Keratinocyte (primary cell): ENCODE data around the gene GRHPR. TPM values are rescaled to one million over a fixed set of nuclear protein-coding genes. Genes with fewer than 3 reads are reported as not detected.
A peak's percentile ranks its signal among the peaks of the same experiment; 100 is the strongest.

ENCODE experiments used
- DNase-seq: peaks from one replicate; pipeline ENCODE4 v3.0.0-alpha.2; 2011; ENCODE audit warnings: low read depth, missing footprints, low spot score
- FAIRE-seq: peaks from 2 replicates; lab custom pipeline; 2011; peaks lifted over from hg19 to GRCh38; lab: Jason Lieb, UNC
- H2AFZ ChIP-seq: 2 replicates; pipeline ENCODE4 v1.6.0; 2012; ENCODE audit warnings: low read length, control low read depth, inconsistent platforms; ENCODE audit not compliant: control insufficient read depth
- H3K27ac ChIP-seq: 2 replicates; pipeline ENCODE4 v1.5.1; 2011; ENCODE audit warnings: low read length; ENCODE audit not compliant: control insufficient read depth, insufficient read depth
- H3K27me3 ChIP-seq: 3 replicates; pipeline ENCODE4 v1.6.0; 2011; ENCODE audit warnings: low read length; ENCODE audit not compliant: control insufficient read depth, insufficient read depth; ENCODE audit errors: extremely low read depth
- H3K36me3 ChIP-seq, 2 experiments: 2 replicates in 1 of 2; 3 replicates in 1 of 2; pipeline ENCODE4 v1.5.1; 2011; ENCODE audit warnings: low read length in 2 of 2, mild to moderate bottlenecking in 1 of 2; ENCODE audit not compliant: control insufficient read depth in 2 of 2, insufficient read depth in 2 of 2; ENCODE audit errors: extremely low read depth in 1 of 2
- H3K4me1 ChIP-seq: 3 replicates; pipeline ENCODE4 v1.5.1; 2011; ENCODE audit warnings: low read length; ENCODE audit not compliant: control insufficient read depth, insufficient read depth; ENCODE audit errors: extremely low read depth
- H3K4me2 ChIP-seq: 3 replicates; pipeline ENCODE4 v1.6.0; 2011; ENCODE audit warnings: low read depth, low read length; ENCODE audit not compliant: control insufficient read depth, insufficient read depth; ENCODE audit errors: extremely low read depth
- H3K4me3 ChIP-seq, 3 experiments: fragments of 200-600 bp in 1 of 3; sonication (generic) in 1 of 3; 2 replicates in 2 of 3; 3 replicates in 1 of 3; pipeline ENCODE4 v1.5.1; 2011 to 2016; ENCODE audit warnings: low read length in 3 of 3, mild to moderate bottlenecking in 3 of 3, control low read depth in 2 of 3, inconsistent platforms in 1 of 3, low read depth in 1 of 3, mixed read lengths in 1 of 3, mixed run types in 1 of 3, moderate library complexity in 1 of 3; ENCODE audit not compliant: control insufficient read depth in 2 of 3, insufficient read depth in 2 of 3; ENCODE audit errors: extremely low read depth in 1 of 3
- H3K79me2 ChIP-seq: 2 replicates; pipeline ENCODE4 v1.6.0; 2012; ENCODE audit warnings: low read length; ENCODE audit not compliant: control insufficient read depth, insufficient read depth
- H3K9ac ChIP-seq: 3 replicates; pipeline ENCODE4 v1.6.0; 2011; ENCODE audit warnings: low read length; ENCODE audit not compliant: control insufficient read depth, insufficient read depth; ENCODE audit errors: extremely low read depth
- H3K9me1 ChIP-seq: 3 replicates; pipeline ENCODE4 v1.6.0; 2011; ENCODE audit warnings: low read length; ENCODE audit not compliant: control insufficient read depth, insufficient read depth; ENCODE audit errors: extremely low read depth
- H3K9me3 ChIP-seq: 2 replicates; pipeline ENCODE4 v1.5.1; 2012; ENCODE audit warnings: low read depth, low read length; ENCODE audit not compliant: control insufficient read depth
- H4K20me1 ChIP-seq: 3 replicates; pipeline ENCODE4 v1.6.0; 2011; ENCODE audit warnings: low read length; ENCODE audit not compliant: control insufficient read depth, insufficient read depth; ENCODE audit errors: extremely low read depth
- EZH2 ChIP-seq: IDR thresholded peaks from one replicate; pipeline ENCODE4 v1.6.1; 2012; ENCODE audit warnings: inconsistent platforms, mild to moderate bottlenecking, low read length, moderate library complexity
- dilution Hi-C: fragments of 300-500 bp; cut with MboI; formaldehyde crosslinking; loops from one replicate; pipeline ENCODE4 v1.7.0; 2020; ENCODE audit warnings: low sequenced_read_pairs; ENCODE audit not compliant: extremely low pct_ligation_motif_present
- polyA plus RNA-seq, 5 experiments: library from polyadenylated mRNA; depleted of rRNA in 3 of 5; stranded (reverse) in 3 of 5; stranded (forward) in 1 of 5; unstranded in 1 of 5; fragments of >200 nt; gene quantifications; 1 replicate in 1 of 5; 2 replicates in 3 of 5; 3 replicates in 1 of 5; pipeline versions ENCODE4 v1.2.1 to v1.2.3, GENCODE V29; 2011 to 2012; ENCODE audit warnings: missing spikeins in 2 of 5, low read depth in 1 of 5, low replicate concordance in 1 of 5
- TF ChIP-seq, protein P1 (sequence below), 3 experiments: IDR thresholded peaks in 1 of 3; conservative IDR thresholded peaks in 1 of 3; optimal IDR thresholded peaks in 1 of 3; 2 replicates in 2 of 3; 3 replicates in 1 of 3; pipeline versions ENCODE3 to v1.5.1; 2011; ENCODE audit warnings: low read length in 3 of 3, mild to moderate bottlenecking in 3 of 3, moderate library complexity in 2 of 3, control low read depth in 1 of 3, inconsistent platforms in 1 of 3; ENCODE audit not compliant: insufficient read depth in 2 of 3; ENCODE audit errors: extremely low read depth in 1 of 3

Gene GRHPR
- polyA plus RNA-seq, 1 donor (not counting 4 experiments of a cell fraction or from before 2014, with no cell fraction given): 116 TPM

DNA sequence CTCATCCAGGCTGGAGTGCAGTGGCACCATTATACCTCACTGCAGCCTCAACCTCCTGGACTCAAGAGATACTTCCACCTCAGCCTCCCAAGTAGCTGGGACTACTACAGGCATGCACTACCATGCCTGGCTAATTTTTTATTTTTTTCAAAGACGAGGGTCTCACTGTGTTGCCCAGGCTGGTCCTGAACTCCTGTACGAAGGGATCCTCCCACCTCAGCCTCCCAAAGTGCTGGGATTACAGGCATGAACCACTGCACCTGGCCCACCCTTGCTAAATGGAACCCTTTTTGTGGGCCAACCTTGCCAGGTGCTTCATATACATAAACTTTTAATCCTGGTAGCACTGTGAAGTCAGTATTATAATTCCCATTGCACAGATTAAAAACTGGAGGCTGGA lies 1.0 kb downstream of the GRHPR start:
- Histone ChIP-seq H2AFZ (no peak overlapping the region), H3K9me1 (no peaks in the 10 kb centered on the region), H3K9ac (peak overlapping the region; percentile 98), H3K9me3 (no peaks in the 10 kb centered on the region), H3K27me3 (no peaks in the 10 kb centered on the region), H3K4me1 (peaks cover 41% of the 10 kb centered on the region), H3K4me2 (peak overlapping the region; percentile 84), H4K20me1 (no peaks in the 10 kb centered on the region), H3K36me3 (peaks cover 23 to 28% of the 10 kb centered on the region in 2 experiments), H3K27ac (no peak overlapping the region), H3K4me3 (peak overlapping the region; percentile 90 to 96 (median 92)), H3K79me2 (peaks cover 36% of the 10 kb centered on the region)
- TF ChIP-seq, protein P1, sequence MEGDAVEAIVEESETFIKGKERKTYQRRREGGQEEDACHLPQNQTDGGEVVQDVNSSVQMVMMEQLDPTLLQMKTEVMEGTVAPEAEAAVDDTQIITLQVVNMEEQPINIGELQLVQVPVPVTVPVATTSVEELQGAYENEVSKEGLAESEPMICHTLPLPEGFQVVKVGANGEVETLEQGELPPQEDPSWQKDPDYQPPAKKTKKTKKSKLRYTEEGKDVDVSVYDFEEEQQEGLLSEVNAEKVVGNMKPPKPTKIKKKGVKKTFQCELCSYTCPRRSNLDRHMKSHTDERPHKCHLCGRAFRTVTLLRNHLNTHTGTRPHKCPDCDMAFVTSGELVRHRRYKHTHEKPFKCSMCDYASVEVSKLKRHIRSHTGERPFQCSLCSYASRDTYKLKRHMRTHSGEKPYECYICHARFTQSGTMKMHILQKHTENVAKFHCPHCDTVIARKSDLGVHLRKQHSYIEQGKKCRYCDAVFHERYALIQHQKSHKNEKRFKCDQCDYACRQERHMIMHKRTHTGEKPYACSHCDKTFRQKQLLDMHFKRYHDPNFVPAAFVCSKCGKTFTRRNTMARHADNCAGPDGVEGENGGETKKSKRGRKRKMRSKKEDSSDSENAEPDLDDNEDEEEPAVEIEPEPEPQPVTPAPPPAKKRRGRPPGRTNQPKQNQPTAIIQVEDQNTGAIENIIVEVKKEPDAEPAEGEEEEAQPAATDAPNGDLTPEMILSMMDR (optimal IDR thresholded peaks at IDR 0.05 in 1 of 3, IDR thresholded peaks at IDR 0.05 in 1 of 3, conservative IDR thresholded peaks at IDR 0.05 in 1 of 3; ENCODE audit: extremely low read depth in 1 of 3, insufficient read depth in 2 of 3, low read length in 3 of 3): no peak
- TF ChIP-seq EZH2: no peak
- FAIRE-seq: no peak
- dilution Hi-C loops: loop anchor here (25.0 kb wide), 1 partner anchor 111 kb away; no protein-coding TSS in a partner anchor
- DNase-seq: no peak

- peak overlapping the region; percentile 98 for H3K9ac ChIP-seq
- H3K4me3 ChIP-seq: peak overlapping the region; percentile 90 to 96 (median 92)
- H3K4me2 ChIP-seq: peak overlapping the region; percentile 84
- H2AFZ ChIP-seq: no peak overlapping the region
- dilution Hi-C loops: loop anchor here (25.0 kb wide), 1 partner anchor 112 kb away; no protein-coding TSS in a partner anchor
- peaks cover 36% of the 10 kb centered on the region for H3K79me2 ChIP-seq
- H3K9me1 ChIP-seq: no peaks in the 10 kb centered on the region
- H3K27me3 ChIP-seq: no peaks in the 10 kb centered on the region
- no peaks in the 10 kb centered on the region for H3K9me3 ChIP-seq
- H3K27ac ChIP-seq: no peak overlapping the region
- H3K4me1 ChIP-seq: peaks cover 38% of the 10 kb centered on the region
- no peak for TF ChIP-seq EZH2
- TF ChIP-seq, protein P1 (optimal IDR thresholded peaks at IDR 0.05 in 1 of 3, IDR thresholded peaks at IDR 0.05 in 1 of 3, conservative IDR thresholded peaks at IDR 0.05 in 1 of 3; ENCODE audit: extremely low read depth in 1 of 3, insufficient read depth in 2 of 3, low read length in 3 of 3): peak in 1 of 3 experiments; percentile 29
- FAIRE-seq: no peak
- no peaks in the 10 kb centered on the region for H4K20me1 ChIP-seq
- DNase-seq: no peak
- H3K36me3 ChIP-seq: peaks cover 28% of the 10 kb centered on the region in 2 experiments
These were observed 1.7 kb downstream of the GRHPR start for GRCh38 chr9:37424204-37424685.
